Endothelial cell of umbilical vein (primary cell): ENCODE measurements around the gene CGAS. TPM values are rescaled to one million over a fixed set of nuclear protein-coding genes. Genes with fewer than 3 reads are reported as not detected.

ENCODE experiments used
- BruUV-seq: library from RNA; stranded (reverse); fragments of 400-500 nt; replicated peaks from 2 replicates; lab custom pipeline; 2021; lab: Mats Ljungman, UMichigan
- CTCF ChIA-PET: fragments of 300-600, 350-600 bp; sonication (Branson Sonifier 250); formaldehyde crosslinking; loops from one replicate; lab custom pipeline; 2021; ENCODE audit warnings: antibody characterized with exemption, inconsistent platforms; lab: Charles Lee
- POLR2A ChIA-PET: fragments of 300-600, 350-600 bp; sonication (Branson Sonifier 250); formaldehyde crosslinking; loops from one replicate; lab custom pipeline; 2021; ENCODE audit warnings: antibody characterized with exemption, inconsistent platforms; lab: Charles Lee
- DNase-seq: peaks from one replicate; pipeline ENCODE4 v3.0.0-alpha.2; 2011; ENCODE audit warnings: low read depth, low spot score
- FAIRE-seq: peaks from 2 replicates; lab custom pipeline; 2011; peaks lifted over from hg19 to GRCh38; lab: Jason Lieb, UNC
- H2AFZ ChIP-seq: 2 replicates; pipeline ENCODE4 v1.6.0; 2012; ENCODE audit warnings: low read depth, low read length, control low read depth, inconsistent platforms
- H3K27ac ChIP-seq: 2 replicates; pipeline ENCODE4 v1.5.1; 2011; ENCODE audit warnings: low read depth, mild to moderate bottlenecking, control low read depth, low read length, moderate library complexity; ENCODE audit not compliant: insufficient read depth
- H3K27me3 ChIP-seq, 2 experiments: 2 replicates each; pipeline versions ENCODE4 v1.6.0 to v1.6.1; 2011; ENCODE audit warnings: low read length in 2 of 2, mixed read lengths in 1 of 2; ENCODE audit not compliant: control insufficient read depth in 2 of 2, insufficient read depth in 2 of 2
- H3K36me3 ChIP-seq, 2 experiments: 2 replicates in 1 of 2; 3 replicates in 1 of 2; pipeline ENCODE4 v1.5.1; 2011; ENCODE audit warnings: low read length in 2 of 2, mild to moderate bottlenecking in 1 of 2, moderate library complexity in 1 of 2; ENCODE audit not compliant: control insufficient read depth in 2 of 2, insufficient read depth in 2 of 2; ENCODE audit errors: extremely low read depth in 1 of 2
- H3K4me1 ChIP-seq: 3 replicates; pipeline ENCODE4 v1.5.1; 2011; ENCODE audit warnings: mild to moderate bottlenecking, low read length; ENCODE audit not compliant: control insufficient read depth, insufficient read depth; ENCODE audit errors: extremely low read depth
- H3K4me2 ChIP-seq: 2 replicates; pipeline ENCODE4 v1.6.1; 2011; ENCODE audit warnings: low read length, control low read depth, mixed read lengths; ENCODE audit not compliant: insufficient read depth
- H3K4me3 ChIP-seq, 3 experiments: fragments of 200-600 bp in 1 of 3; sonication (generic), shearing (Covaris generic) in 1 of 3; replicated peaks in 1 of 3; 2 replicates each; pipeline ENCODE4 v1.5.1; 2011 to 2016; ENCODE audit warnings: control low read depth in 3 of 3, low read length in 3 of 3, mild to moderate bottlenecking in 2 of 3, inconsistent platforms in 1 of 3, low read depth in 1 of 3, moderate library complexity in 1 of 3; ENCODE audit not compliant: insufficient read depth in 1 of 3
- H3K79me2 ChIP-seq: 2 replicates; pipeline ENCODE4 v1.6.0; 2012; ENCODE audit warnings: low read length, inconsistent platforms; ENCODE audit not compliant: control insufficient read depth, insufficient read depth
- H3K9ac ChIP-seq: replicated peaks from 2 replicates; pipeline ENCODE3; 2011; ENCODE audit warnings: low read length, control low read depth; ENCODE audit not compliant: insufficient read depth; ENCODE audit errors: extremely low read depth
- H3K9me1 ChIP-seq: replicated peaks from 3 replicates; pipeline ENCODE4 v1.6.0; 2011; ENCODE audit warnings: mild to moderate bottlenecking, low read length; ENCODE audit not compliant: control insufficient read depth, insufficient read depth; ENCODE audit errors: extremely low read depth
- H3K9me3 ChIP-seq: replicated peaks from 2 replicates; pipeline ENCODE4 v1.5.1; 2012; ENCODE audit warnings: low read length, inconsistent platforms; ENCODE audit not compliant: control insufficient read depth, insufficient read depth
- H4K20me1 ChIP-seq: replicated peaks from 2 replicates; pipeline ENCODE3; 2011; ENCODE audit warnings: mild to moderate bottlenecking, low read length; ENCODE audit not compliant: control insufficient read depth, insufficient read depth; ENCODE audit errors: extremely low read depth
- CTCF ChIP-seq, 2 donors: IDR thresholded peaks; 1 replicate in 1 of 2; 2 replicates in 1 of 2; pipeline ENCODE4 v1.5.1; 2011; ENCODE audit warnings: low read length in 2 of 2, mild to moderate bottlenecking in 2 of 2, moderate library complexity in 2 of 2, control low read depth in 1 of 2, inconsistent platforms in 1 of 2, low read depth in 1 of 2; ENCODE audit not compliant: insufficient read depth in 1 of 2; ENCODE audit errors: extremely low read depth in 1 of 2
- EZH2 ChIP-seq: IDR thresholded peaks from 2 replicates; pipeline ENCODE4 v1.6.1; 2012; ENCODE audit warnings: borderline replicate concordance, low read depth, mild to moderate bottlenecking, moderate library complexity, low read length, inconsistent platforms; ENCODE audit not compliant: severe bottlenecking
- FOS ChIP-seq: IDR thresholded peaks from 2 replicates; pipeline ENCODE4 v1.6.1; 2011; ENCODE audit warnings: mild to moderate bottlenecking, low read length, moderate library complexity, borderline replicate concordance; ENCODE audit not compliant: insufficient read depth
- GATA2 ChIP-seq: IDR thresholded peaks from 2 replicates; pipeline ENCODE4 v1.7.0; 2011; ENCODE audit warnings: low read depth, mild to moderate bottlenecking, moderate library complexity, mixed read lengths, low read length; ENCODE audit not compliant: insufficient read length, insufficient read depth
- JUN ChIP-seq: IDR thresholded peaks from 2 replicates; pipeline ENCODE4 v1.6.1; 2011; ENCODE audit warnings: borderline replicate concordance, low read depth; ENCODE audit not compliant: insufficient read length, insufficient read depth
- MAX ChIP-seq: IDR thresholded peaks from 2 replicates; pipeline ENCODE4 v1.6.1; 2011; ENCODE audit not compliant: insufficient read depth, insufficient read length
- MYC ChIP-seq: IDR thresholded peaks from one replicate; pipeline ENCODE4 v1.6.1; 2011; ENCODE audit warnings: mild to moderate bottlenecking, low read depth, low read length
- POLR2A ChIP-seq: IDR thresholded peaks from 2 replicates; pipeline ENCODE4 v1.6.1; 2012; ENCODE audit warnings: low read depth, mild to moderate bottlenecking, control low read depth, low read length
- POLR2AphosphoS5 ChIP-seq: IDR thresholded peaks from 2 replicates; pipeline ENCODE4 v1.6.1; 2012; ENCODE audit warnings: low read depth, mild to moderate bottlenecking, control low read depth, low read length, moderate library complexity; ENCODE audit not compliant: insufficient read depth
- dilution Hi-C: fragments of 300-500 bp; cut with MboI; formaldehyde crosslinking; loops from one replicate; pipeline ENCODE4 v1.15.0; 2019; ENCODE audit warnings: low sequenced_read_pairs; ENCODE audit not compliant: extremely low pct_ligation_motif_present
- intact Hi-C: fragments of 100-400 bp; cut with micrococcal nuclease; formaldehyde crosslinking; loops from one replicate; pipeline ENCODE4 v1.10.0; 2022
- polyA plus RNA-seq, 4 experiments: library from polyadenylated mRNA; depleted of rRNA in 3 of 4; stranded (reverse) in 3 of 4; unstranded in 1 of 4; fragments of >200 nt; gene quantifications; 2 replicates each; pipeline versions ENCODE4 v1.2.1 to v1.2.3, GENCODE V29; 2011 to 2012; ENCODE audit warnings: missing spikeins in 1 of 4
- total RNA-seq: library from RNA; stranded (reverse); gene quantifications from 2 replicates; pipeline ENCODE4 v1.2.3, GENCODE V29; 2021

CGAS gene
- total and polyA plus RNA-seq, 2 donors (not counting 3 experiments of a cell fraction or from before 2014, with no cell fraction given): 1.9 to 7.4 TPM

- no peak for TF ChIP-seq JUN
- TF ChIP-seq MAX: no peak
- TF ChIP-seq POLR2AphosphoS5: no peak
- no peak for TF ChIP-seq POLR2A
- TF ChIP-seq GATA2: no peak
- no peak for TF ChIP-seq MYC
- no peaks in the 10 kb centered on the region for H3K4me1 ChIP-seq
- H4K20me1 ChIP-seq: no peaks in the 10 kb centered on the region
- H3K79me2 ChIP-seq: no peaks in the 10 kb centered on the region
- no peak overlapping the region for H2AFZ ChIP-seq
- FAIRE-seq (no peak), DNase-seq (no peak)
- CTCF ChIA-PET: interaction anchor here (0.7 kb wide), 1 partner anchor 15 kb away, joined by 3 read pairs; the partner anchor contains the start of gene MTO1
- H3K4me3 ChIP-seq: no peak overlapping the region
- no TSS peak for BruUV-seq
- POLR2A ChIA-PET: no interaction called here
- peaks cover 13 to 18% of the 10 kb centered on the region in 2 experiments for H3K36me3 ChIP-seq
- intact Hi-C loops: no loop called here
- no peak overlapping the region for H3K9ac ChIP-seq
- H3K9me1 ChIP-seq: no peaks in the 10 kb centered on the region
- H3K9me3 ChIP-seq: no peaks in the 10 kb centered on the region
- H3K27me3 ChIP-seq: no peaks in the 10 kb centered on the region
- no peak overlapping the region for H3K27ac ChIP-seq
- H3K4me2 ChIP-seq: no peak overlapping the region
- dilution Hi-C loops: no loop called here
Observed at GRCh38 chr6:73476723-73477122, 24.6 kb upstream of the CGAS start.

- FAIRE-seq: no peak
Observed at GRCh38 chr6:73471686-73472290, 19.7 kb upstream of the CGAS start.

More at GRCh38 chr6:73471686-73472290, 19.7 kb upstream of the CGAS start:
- Histone ChIP-seq H3K4me1 (no peaks in the 10 kb centered on the region), H2AFZ (no peak overlapping the region), H3K27me3 (no peaks in the 10 kb centered on the region), H3K79me2 (no peaks in the 10 kb centered on the region), H3K9ac (no peak overlapping the region), H3K9me1 (no peaks in the 10 kb centered on the region), H3K4me2 (no peak overlapping the region), H3K4me3 (no peak overlapping the region), H3K27ac (no peak overlapping the region), H3K36me3 (peaks cover 2 to 13% of the 10 kb centered on the region in 2 experiments), H4K20me1 (no peaks in the 10 kb centered on the region), H3K9me3 (no peaks in the 10 kb centered on the region)
- dilution Hi-C loops (no loop called here), intact Hi-C loops (no loop called here)
- ChIA-PET CTCF (interaction anchor here (1.0 to 1.4 kb wide), 3 partner anchors 10 to 181 kb away, joined by 3 to 5 read pairs (median 3); partner anchors contain the start of gene MTO1), POLR2A (no interaction called here)
- TF ChIP-seq MAX: no peak
- TF ChIP-seq POLR2AphosphoS5: no peak
- no peak for TF ChIP-seq GATA2
- TF ChIP-seq POLR2A: no peak
- no peak for TF ChIP-seq JUN
- no peak for TF ChIP-seq FOS
- TF ChIP-seq EZH2: no peak
- TF ChIP-seq MYC: no peak
- no peak for TF ChIP-seq CTCF (IDR thresholded peaks at IDR 0.05; ENCODE audit: extremely low read depth in 1 of 2, insufficient read depth in 1 of 2, low read depth in 1 of 2, low read length in 2 of 2)
- no TSS peak for BruUV-seq
- DNase-seq: no peak
